GM12873 (cell line): ENCODE data around the gene SLC10A7.

Source experiments
- CTCF ChIP-seq: IDR thresholded peaks from 2 replicates; pipeline ENCODE4 v1.5.1; 2012; ENCODE audit warnings: low read depth, mild to moderate bottlenecking, moderate library complexity, low read length, control low read depth; ENCODE audit not compliant: insufficient read depth; ENCODE audit errors: missing control alignments

The SLC10A7 gene

DNA sequence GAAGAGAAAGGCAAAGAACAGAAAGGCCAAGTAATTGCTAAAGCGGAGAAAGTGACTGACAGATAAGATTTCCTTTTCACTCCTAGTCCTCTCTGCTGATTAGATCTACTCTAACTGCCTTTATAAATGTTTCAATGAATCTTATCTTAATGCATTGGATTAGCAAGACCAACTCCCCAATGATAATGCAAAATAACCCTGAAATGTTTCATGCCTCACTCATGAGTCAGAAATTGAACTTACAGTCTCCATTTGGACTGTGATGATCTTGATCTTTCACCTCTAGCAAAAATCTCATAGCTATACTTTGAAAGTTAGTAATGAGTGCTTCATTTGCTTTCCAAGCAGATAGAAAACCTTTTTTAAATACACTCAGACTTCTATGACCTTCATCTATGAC lies 26.5 kb downstream of the SLC10A7 start:
- no peak for TF ChIP-seq CTCF

GRCh38 chr4:146494143-146494542 lies 27.6 kb downstream of the SLC10A7 start:
- no peak for TF ChIP-seq CTCF

- TF ChIP-seq CTCF = no peak
These were observed 31.6 kb downstream of the SLC10A7 start for GRCh38 chr4:146490106-146490505.

- no peak for TF ChIP-seq CTCF
These were observed 33.1 kb downstream of the SLC10A7 start for GRCh38 chr4:146488495-146489174.

GRCh38 chr4:146486565-146486964 lies 35.2 kb downstream of the SLC10A7 start:
- no peak for TF ChIP-seq CTCF

DNA sequence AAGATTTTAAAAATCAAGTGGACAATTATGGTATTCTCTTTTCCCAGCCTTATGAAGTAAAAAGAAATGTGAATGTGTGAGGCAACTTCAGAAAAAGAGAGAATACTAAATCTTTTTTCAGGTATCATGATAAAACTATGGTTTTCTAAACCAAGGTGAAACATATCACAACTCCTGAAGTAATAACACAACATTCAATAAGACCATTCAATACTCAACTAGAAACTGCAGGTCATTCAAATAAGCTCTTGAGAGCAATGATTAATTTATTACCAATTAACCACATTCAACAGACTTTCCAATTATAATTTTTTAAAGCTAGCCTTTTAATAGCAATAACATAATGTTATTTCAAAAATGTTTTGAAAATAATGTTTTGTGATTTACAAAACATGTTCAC lies 35.8 kb downstream of the SLC10A7 start:
- no peak for TF ChIP-seq CTCF

GRCh38 chr4:146482788-146483187 lies 39.0 kb downstream of the SLC10A7 start:
- no peak for TF ChIP-seq CTCF

- no peak for TF ChIP-seq CTCF
These were observed 40.5 kb downstream of the SLC10A7 start for GRCh38 chr4:146481246-146481645.
